GM19455 (cell line): ENCODE data around the gene DGCR2.
A peak's percentile ranks its signal among the peaks of the same experiment; 100 is the strongest.

Experiments used
- ATAC-seq: cut with Tn5 transposase; IDR thresholded peaks from one replicate; pipeline ENCODE4 v1.9.1; 2021; ENCODE audit not compliant: unreplicated experiment

Gene DGCR2

DNA sequence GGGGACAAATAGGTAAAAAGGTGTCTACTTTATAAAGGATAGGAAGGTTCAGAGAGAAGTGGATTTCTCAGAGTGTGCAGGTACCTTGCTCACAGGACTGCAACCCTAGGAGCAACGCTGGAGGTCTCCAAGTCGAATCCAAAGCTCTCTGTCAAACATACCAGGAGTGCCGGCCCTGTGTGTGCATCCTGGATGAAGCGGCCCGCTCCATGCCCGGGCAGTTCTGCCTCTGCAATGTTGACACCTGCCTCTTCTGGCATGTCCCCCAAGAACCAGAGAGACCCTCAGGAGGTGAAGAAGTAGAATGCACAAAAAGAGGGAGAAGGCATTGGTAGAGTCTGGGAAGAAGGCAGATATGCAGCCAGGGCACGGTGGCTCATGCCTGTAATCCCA is 5.8 kb upstream of the DGCR2 start:
- ATAC-seq: no peak

DNA sequence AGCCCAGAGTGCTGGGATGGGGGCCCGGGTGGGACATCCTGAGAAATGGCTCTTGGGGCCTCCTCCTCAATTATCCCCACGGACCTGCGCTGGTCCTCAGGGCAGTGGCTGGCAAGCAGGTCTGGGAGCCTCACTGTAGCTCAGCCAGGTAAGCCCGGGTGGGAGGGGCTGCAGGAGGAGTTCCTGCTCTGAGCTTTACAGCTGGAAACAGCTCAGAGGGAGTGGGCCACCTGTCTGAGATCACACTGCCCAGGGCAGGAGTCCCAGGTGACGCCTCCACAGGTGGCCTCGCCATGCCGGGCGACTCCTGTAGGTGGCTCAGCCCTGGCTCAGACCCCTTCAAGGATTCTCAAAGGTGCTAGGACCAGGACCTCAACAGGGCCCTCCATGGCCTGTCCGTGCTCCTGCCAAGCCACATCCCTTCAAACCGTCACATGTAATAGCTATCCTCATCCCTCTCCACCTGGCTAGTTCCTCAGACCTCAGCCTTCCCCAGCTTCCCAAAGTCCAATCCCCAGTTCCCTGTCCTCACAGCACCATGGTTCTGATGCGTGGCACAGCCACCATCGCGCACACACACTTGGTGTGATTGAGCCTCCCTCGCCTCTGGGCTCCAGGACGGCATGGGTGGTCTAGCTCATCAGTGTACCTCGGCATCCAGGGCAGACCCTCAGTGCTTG is 5.3 kb upstream of the DGCR2 start:
- ATAC-seq: no peak

DNA sequence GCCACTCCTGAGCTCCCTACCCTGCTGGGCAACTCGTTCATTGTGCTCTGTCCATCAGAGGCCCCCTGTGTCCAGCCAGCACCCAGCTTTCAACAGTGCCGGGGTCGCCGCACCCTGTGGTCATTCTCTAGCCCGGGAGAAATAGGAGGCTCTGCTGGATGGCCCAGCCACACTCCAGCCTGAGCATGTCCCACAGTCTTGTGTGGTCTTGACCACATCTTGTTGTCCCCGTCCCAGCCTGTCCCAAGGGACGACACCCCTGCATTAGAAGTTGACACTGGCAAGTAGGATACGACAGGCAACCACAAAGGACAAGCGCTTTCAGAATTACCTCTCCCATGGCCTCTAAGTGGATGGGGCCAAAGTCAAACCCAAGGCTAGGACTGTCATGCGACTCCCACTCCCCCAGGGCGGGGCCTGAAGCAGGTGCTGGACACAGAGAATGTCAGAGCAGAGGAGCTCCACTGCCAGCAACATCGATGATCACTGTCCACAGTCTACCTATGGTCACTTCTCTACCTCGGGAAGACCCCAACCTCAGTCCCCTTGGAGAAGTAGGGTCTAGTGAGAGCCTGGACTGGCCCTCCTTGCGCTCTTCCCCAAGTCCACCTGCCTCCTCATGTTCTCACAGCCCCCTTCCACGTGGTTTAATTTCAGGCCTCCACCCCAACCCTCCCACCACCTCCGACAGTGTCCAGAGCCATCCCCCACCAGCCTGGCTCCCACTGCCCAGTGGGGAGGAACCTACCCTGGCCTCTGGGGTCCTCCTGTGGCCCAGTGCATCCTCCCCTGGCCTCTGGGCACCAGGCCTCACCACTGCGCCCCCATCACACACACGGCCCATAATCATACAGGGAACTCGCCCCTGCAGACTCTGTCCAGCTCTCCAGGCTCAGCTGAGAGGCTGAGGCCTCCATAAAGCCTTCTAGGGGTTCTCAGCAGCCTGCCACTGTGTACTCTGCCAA is 4.4 kb upstream of the DGCR2 start:
- no peak for ATAC-seq

DNA sequence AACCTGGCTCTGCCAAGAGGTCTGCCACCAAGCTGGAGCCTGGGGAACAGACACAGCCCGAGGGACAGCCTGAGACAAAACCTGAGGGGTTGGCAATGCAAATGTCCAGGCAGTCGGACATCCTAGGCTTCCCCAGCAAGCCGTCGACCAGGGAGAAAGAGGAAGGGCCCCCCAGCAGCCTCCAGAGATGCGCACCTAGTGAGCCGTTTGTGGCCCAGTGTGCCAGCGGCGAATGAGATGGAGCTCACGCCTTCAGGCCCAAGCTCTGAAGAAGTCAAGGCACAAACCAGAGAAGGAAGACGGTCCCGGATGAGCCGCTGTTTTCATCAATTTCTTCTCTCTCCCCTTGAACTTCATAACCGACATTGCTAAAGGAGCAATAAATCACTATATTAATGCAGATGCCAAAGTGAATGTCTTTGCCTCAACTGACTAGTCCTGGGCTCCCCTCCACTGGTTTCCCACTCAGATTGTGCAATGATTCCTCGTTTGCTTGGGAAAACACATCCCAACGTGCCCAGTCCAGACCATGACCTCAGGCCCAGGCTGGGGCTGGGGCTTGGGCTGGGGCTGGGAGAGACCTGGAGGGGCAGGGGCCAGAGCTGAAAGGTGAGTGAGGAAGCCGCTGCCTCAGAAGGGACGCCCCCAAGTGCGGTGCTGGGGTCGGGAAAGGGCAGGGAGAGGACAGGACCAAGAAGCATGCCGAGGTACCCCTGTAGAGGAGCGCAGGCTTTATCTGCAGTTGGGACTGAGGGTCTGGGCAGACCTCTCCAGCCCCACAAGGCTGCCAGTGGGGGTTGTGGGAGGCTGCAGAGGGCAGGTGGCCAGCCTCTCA is 3.5 kb upstream of the DGCR2 start:
- ATAC-seq: no peak

DNA sequence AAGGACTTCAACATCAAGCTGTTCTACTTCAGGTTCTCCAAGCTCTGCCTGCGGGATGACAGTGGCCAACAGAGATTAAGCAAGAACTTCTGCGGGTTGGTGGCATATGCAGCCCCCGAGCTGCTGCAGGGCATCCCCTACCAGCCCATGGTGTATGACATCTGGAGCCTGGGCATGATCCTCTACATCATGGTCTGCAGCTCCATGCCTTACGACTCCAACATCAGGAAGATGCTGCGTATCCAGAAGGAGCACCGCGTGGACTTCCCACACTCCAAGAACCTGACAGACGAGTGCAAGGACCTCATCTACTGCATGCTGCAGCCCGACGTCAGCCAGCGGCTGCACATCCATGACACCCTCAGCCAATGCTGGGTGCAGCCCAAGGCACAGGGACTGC is 2.8 kb upstream of the DGCR2 start:
- ATAC-seq: no peak

DNA sequence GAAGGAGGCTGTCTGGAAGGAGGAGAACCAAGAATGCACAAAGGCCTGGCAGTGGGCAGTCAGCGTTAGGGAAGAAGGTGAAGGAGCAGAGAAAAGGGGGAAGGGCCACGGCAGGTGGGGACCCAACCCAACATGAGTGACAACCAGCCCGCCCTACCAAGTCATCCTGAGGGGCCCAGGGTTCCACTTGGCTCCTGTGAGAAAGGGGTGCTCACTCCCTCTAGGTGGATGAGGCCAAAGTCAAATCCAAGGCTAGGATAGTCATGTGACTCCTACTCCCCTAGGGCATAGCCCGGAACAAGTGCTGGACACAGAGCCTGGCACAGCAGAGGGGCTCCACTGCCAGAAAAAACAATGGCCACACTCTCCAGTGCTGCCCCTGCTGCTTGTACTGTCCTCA is 2.2 kb upstream of the DGCR2 start:
- ATAC-seq: no peak

DNA sequence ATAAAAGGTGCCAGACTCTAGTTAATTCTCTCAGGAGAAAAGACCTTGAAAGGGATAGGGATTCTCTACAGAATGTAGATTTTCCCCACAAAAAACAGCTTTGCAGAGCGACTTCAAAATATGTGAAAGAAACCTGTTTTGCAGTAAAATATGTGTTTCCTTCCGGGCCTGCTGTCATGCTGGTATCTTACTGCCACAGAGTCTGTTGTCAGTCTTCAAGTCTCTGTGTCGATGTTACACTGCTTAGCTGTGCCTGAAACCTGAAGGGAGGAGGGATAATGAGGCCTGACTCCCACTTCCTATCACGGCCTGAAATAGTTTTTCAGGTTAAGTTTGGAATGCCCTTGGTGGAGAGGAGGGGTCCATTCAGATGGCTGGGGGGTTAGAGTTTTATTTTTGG is 1.7 kb upstream of the DGCR2 start:
- no peak for ATAC-seq

DNA sequence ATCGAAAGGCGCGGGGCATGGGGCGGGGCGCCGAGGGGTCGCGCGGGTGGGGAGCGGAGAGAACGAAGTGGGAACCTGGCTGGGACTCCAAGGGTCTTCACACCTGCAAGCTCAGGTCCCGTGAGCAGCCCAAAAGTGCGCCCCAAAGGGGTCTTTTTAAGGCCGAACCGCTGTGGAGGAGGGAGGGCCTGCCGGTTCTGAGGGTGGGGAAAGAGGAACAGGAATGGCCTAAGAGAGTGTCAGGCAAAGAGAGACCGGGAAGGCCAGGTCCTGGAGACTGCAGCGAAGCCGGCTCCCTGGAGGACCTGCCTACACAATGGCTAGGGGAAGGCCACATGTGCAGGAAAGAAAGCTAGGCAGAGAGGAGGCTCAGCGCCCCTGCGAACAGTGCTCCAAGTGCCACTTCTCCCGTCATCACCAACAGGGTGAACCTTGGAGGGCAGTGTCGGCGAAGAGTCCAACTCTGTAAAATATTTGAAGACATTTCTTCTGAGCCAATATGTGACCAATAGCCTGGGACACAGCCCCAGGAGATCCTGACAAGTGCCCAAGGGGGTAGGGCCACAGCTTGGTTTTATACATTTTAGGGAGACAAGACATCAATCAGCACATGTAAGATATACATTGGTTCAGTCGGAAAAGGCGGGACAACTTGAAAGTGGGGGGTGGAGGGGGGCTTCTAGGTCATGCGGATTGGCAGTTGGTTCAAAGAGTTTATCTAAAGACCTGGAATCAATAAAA is 710 bp upstream of the DGCR2 start:
- peak; percentile 7 for ATAC-seq

DNA sequence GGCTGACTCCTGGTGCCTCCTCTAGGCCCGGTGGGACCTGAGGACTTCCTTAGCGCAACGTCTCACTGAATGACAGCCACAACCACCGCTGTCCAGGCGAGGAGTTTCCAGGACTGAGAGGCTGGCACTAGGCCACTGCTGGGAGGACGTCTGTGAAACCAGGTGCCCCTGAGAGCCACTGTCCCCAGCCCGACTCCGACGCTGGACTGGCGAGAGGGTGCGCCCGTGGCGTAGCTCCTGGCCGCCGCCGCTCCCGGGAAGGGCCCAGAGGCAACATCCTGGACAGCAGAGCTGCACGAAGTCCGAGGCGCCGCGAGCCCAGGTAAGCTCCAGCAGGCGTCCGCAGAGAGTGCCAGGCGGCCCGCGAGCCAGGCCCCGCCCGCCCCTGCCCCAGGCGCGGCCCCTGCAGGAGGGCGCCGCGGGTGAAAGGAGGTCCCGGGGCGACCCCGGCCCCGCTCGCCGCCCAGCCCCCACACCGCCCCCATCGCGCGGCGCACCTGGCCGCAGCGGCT is 525 bp downstream of the DGCR2 start:
- peak; percentile 25 for ATAC-seq

DNA sequence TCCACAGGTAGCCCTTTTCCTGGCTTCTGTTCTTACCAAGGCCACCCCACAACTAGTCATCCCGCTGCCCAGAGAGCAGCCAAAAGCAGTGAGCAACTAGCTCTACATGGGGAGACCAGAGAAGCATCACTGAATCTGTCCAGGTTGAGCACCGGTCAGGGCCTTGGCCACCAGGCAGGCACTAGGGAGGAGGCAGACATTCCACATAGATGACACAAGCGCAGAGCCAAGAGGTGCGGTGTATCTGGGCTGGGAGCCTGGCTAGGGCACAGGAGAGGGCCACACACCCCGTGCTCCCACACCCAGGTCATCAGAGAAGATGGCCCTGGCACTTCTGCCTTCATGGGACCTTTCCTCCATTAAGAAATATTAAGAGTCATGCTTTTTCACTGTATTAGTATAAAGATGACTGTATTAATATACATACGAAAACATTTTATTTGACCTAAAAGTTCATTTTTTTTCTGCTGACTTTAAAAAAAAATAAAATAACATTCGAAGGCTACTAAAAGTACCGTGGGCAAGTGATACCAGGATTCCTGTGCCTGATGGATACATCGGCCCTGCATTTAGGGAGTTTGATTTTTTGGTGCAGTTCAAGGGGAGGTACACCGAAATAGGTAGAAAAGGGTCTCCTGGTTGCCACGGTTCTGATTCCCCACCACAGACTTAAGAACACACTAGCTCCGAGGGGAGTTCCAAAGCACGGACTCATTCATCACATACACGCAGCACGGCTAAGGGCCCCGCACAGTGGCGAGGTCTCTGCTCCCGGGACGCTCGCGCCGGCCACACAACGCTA is 1.2 kb downstream of the DGCR2 start:
- no peak for ATAC-seq

DNA sequence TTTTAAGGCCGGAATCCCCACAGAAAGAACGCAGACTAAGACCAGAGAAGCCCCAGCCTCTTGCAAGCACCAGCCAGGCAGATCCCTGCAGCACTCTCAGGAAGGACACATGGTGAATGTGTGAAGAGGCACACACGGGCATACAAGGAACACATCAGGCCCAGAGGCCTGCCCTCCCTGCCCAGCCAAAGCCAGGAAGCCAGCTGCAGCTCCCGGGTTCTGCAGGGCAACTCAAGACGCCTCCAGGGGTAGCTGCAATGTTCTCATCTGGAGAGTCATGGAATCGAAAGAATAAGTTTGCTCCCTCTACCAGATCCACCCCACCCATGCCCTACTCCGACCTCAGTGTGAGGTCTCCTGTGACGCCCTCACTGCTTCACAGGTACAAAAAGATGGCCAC is 2.3 kb downstream of the DGCR2 start:
- no peak for ATAC-seq

DNA sequence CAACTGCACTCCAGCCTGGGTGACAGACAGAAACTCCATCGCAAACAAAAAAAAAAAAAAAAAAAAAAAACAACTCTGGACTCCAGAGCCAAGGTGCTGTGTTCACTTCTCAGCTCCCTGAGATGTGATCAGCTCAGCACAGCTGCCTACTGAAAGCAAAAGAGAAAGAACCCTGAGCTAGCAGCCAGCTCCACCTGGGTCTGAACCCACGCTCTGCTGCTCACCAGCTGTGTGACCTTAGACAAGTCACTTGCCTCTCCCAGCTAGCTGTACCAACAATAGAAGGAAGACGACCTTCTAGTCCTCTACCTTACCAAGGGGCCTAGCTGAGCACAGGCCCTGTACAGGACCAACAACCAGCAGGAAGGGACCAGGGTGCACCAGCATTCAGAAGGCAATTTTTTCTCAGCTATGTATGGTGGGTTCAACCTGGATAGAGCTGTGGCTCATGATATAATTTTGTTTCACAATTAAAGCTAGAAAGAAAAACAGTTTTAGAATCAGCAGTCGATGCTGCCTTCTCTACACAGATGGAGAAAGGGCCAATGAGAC is 3.8 kb downstream of the DGCR2 start:
- no peak for ATAC-seq

DNA sequence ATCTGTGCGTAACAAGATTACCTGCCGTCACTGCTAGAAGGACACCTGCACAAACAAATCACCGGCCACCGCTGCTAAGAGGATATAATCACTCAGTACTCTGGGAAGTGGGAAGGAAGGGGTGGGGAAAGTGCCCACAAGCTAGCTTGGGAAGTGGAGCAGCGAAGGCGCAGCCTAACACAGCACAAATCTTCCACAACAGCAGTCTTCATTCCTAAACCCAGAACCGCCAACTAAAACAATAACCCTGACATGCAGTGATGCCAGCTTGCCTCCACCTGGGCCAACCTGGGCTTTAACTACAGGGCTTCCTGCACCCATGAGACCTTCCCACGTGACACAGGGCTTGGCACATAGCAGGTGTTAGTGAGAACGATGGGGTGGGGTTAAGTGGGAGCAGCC is 5.1 kb downstream of the DGCR2 start:
- no peak for ATAC-seq

DNA sequence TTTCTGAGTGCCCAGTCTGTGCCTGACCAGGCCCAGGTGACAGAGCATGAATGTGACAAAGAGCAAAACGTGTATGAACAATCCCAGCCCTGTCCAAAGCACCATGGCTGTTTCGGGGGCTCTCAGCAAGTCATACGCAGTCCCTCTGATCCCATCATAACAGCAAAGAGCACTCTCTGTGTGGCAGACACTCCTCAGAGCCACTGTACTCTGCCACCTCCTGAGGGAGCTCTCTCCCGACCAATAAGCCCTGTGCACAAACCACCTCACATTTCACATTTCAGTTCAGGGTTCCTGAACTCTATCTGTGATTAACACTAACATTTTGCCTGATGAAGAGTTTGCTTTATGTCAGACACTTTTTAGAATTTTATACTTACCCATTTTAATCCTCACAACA is 6.6 kb downstream of the DGCR2 start:
- no peak for ATAC-seq

DNA sequence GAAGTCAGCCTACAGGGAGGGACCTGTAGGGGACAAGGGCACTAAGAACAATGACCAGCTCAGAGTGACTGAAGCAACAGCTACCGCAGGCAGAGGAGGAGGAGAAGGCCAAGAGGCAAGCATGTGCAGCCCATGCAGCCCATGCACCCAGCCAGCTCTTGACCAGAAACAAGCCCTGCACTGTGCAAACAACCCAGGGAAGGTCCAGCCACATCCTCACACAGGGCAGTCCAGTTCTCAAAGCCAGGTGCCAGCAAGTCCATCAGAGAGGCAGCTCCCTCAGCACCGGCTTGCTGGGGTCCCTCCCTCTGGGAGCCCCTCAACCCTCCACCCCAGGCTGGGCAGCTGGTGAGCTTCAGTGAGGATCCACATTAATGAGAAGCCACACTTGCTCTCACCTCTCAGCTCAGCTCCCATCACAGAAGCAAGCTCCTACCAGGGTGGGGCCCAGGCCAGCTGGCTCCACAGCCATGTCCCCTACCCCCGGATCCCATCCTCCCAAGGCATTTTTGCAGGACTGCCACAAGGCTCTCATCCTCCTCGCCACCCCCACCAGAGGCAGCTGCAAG is 7.1 kb downstream of the DGCR2 start:
- ATAC-seq: no peak

DNA sequence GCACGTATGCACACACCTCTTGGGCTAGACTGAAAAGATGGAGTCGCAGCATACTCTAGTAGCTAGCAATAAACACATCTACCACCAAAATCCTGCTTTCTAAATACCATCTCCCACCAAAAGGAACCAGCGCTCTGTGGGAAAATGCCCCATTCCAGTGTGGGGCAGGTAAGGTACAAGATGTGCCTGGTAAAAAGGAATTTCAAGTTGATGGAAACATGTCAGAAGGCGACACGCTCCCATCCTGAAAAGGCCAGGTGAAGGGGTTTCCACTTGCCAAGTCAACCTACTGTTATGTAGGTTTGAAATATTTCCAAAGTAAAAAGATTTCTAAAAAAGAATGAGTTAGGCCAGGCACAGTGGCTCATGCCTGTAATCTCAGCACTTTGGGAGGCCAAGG is 8.8 kb downstream of the DGCR2 start:
- no peak for ATAC-seq

DNA sequence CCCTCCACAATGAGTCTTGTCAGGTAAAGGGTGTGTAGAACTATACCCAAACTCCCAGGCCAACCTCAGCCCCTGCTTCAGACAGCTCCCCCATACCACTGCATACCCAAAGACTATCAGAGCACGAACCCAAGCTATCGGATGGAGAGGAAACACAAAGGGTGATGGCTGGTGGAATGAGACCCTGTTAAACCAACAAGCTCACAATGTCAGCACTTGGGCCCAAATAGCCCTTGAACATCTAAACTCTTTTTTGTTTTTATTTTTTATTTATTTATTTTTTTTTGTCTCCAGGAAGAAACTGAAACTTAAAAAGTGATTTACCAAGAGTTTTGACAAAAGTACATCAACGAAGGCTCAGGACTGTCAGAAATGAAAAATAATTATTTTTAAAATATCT is 10.6 kb downstream of the DGCR2 start:
- ATAC-seq: no peak

DNA sequence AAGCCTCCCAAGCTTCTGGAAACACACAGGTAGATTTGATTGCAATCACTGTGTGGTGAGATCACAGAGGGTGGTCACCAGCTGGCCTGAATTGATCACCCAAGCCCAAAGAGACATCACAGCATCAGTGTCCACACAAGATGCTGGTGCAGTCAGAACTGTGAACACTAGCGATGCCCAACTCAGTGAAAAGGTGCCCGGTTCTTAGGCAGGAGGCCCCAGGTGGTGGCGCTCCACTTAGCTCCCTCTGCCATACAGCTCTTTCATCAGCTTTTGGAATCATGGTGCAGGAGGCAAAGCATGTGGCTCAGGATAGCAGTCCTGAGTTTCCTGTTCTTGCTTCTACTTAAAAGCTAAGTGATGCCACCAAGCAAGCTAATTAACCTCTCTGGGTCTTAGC is 11.1 kb downstream of the DGCR2 start:
- ATAC-seq: no peak

DNA sequence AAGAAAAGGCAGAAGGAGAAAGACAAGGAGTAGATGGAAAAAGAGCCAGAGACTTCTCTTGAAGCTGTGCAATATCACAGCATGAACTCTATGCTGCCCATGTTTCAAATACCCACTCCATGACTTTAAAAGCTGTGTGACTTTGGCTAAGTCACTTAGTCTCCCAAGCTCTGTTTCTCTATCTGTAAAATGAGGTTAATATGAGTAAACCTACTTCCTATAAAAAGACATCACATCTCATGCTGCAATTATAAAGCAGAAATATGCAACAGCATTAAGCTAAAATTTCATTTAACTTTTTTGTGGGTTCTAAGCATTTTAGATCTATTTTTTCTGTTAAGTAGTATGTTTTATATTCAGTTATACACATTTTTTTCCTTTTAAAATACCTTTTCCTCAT is 11.6 kb downstream of the DGCR2 start:
- ATAC-seq: no peak
